ENCODE measurements around the gene LRCOL1. TPM values are rescaled to one million over a fixed set of nuclear protein-coding genes. Genes with fewer than 3 reads are reported as not detected.

LRCOL1 gene
- total and polyA plus RNA-seq, 2 of the 13 experiments (the other 11 are each of a cell fraction or from before 2014, with no cell fraction given), result not detected

DNA sequence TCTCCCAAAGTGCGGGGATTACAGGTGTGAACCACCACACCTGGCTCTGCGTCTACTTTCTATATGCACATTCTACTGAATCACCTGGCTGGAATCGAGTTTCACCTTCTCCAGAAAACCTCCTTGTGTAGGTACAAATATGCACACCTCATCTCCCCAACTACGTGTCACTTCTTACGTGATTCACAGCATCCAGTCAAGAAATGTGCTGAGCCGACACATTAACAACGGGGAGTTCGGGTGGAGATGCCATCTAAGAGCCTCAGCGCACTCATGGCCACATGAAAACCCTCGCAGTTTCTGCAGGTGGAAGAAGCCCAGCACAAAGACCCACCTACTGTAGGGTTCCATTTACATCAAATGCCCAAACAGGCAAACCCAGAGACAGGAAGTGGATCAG, 37.5 kb upstream of the LRCOL1 start:
- intact Hi-C loops (cut with micrococcal nuclease; ENCODE audit: unreplicated experiment) (no loop called here), in situ Hi-C loops (cut with HindIII; ENCODE audit: extremely low pct_ligation_motif_present, low pct_unique_long_range_greater_than_20kb) (no loop called here)
- no peak overlapping the region for H3K4me3 ChIP-seq (replicated peaks in 1 of 3; ENCODE audit: insufficient read depth in 1 of 3, low read depth in 2 of 3, low read length in 3 of 3)
- TF ChIP-seq FOXM1 (CRISPR knock-in tag; IDR thresholded peaks at IDR 0.05) (no peak), MAFK (conservative IDR thresholded peaks at IDR 0.05 in 1 of 2, IDR thresholded peaks at IDR 0.05 in 1 of 2; ENCODE audit: low read length in 2 of 2) (peak; percentile 73 to 80; a peak in 3 of 4 replicates), RFXANK (CRISPR knock-in tag; IDR thresholded peaks at IDR 0.05) (no peak), MAFF (IDR thresholded peaks at IDR 0.05; ENCODE audit: low read depth, low read length) (peak; percentile 76)
- CTCF ChIA-PET (ENCODE audit: low intra/inter-chr PET ratio, low total read pairs), result no interaction called here
- DNase-seq (ENCODE audit: low spot score) (no peak), FAIRE-seq (no peak), ATAC-seq (no peak)
- H3K27me3 ChIP-seq (ENCODE audit: control insufficient read depth in 1 of 2, insufficient read depth in 2 of 2, low read length in 2 of 2), result no peaks in the 10 kb centered on the region
- no peaks in the 10 kb centered on the region for H3K9me3 ChIP-seq (ENCODE audit: low read length)
- peaks cover 19 to 58% of the 10 kb centered on the region in 2 experiments; a peak in 4 of 5 replicates for H3K36me3 ChIP-seq (replicated peaks in 1 of 2; ENCODE audit: control insufficient read depth in 1 of 2, insufficient read depth in 2 of 2, low read length in 2 of 2)
- H2AFZ ChIP-seq (ENCODE audit: low read length), result no peak overlapping the region
- no peak overlapping the region for H3K4me2 ChIP-seq (ENCODE audit: low read depth, low read length)
- H3K79me2 ChIP-seq (ENCODE audit: insufficient read depth, low read length), result no peaks in the 10 kb centered on the region
- H3K27ac ChIP-seq (ENCODE audit: extremely low read length, insufficient read depth, low read length), result no peak overlapping the region
- H4K20me1 ChIP-seq (ENCODE audit: insufficient read depth, low read length), result no peaks in the 10 kb centered on the region
- WGBS (ENCODE audit: low lambda C conversion rate), result 96% methylated on average over 10 of the region's 10 CpGs
- H3K9ac ChIP-seq (ENCODE audit: insufficient read depth, low read depth, low read length), result no peak overlapping the region
- BruUV-seq (replicated peaks), result no TSS peak
- POLR2A ChIA-PET, result no interaction called here
- H3K4me1 ChIP-seq (ENCODE audit: insufficient read depth, low read length), result no peaks in the 10 kb centered on the region

DNA sequence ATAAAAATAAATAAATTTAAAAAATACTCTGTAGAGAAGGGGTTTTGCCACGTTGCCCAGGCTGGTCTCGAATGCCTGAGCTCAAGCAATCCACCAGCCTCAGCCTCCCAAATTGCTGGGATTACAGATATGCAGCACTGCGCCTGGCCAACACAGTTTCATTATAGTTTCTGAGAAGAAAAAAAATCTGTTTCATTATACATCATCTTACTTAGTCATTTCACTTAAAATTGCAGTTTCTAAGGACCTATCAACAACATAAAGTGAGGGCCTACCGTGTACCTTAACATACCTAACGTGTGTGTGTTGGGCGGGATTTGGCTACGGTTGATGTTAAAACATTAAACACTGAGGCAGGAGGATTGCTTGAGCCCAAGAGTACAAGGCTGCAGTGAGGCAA, 36.5 kb upstream of the LRCOL1 start:
- no peak overlapping the region for H3K9ac ChIP-seq (ENCODE audit: insufficient read depth, low read depth, low read length)
- H3K4me3 ChIP-seq (replicated peaks in 1 of 3; ENCODE audit: insufficient read depth in 1 of 3, low read depth in 2 of 3, low read length in 3 of 3), result no peak overlapping the region
- intact Hi-C loops (cut with micrococcal nuclease; ENCODE audit: unreplicated experiment), result no loop called here
- CTCF ChIA-PET (ENCODE audit: low intra/inter-chr PET ratio, low total read pairs), result no interaction called here
- DNase-seq (ENCODE audit: low spot score) (no peak), FAIRE-seq (no peak), ATAC-seq (no peak)
- no peaks in the 10 kb centered on the region for H3K27me3 ChIP-seq (ENCODE audit: control insufficient read depth in 1 of 2, insufficient read depth in 2 of 2, low read length in 2 of 2)
- H3K4me2 ChIP-seq (ENCODE audit: low read depth, low read length), result no peak overlapping the region
- TF ChIP-seq ZNF816 (CRISPR knock-in tag; IDR thresholded peaks at IDR 0.05; ENCODE audit: borderline replicate concordance) (no peak), EP300 (IDR thresholded peaks at IDR 0.05; ENCODE audit: low read depth in 2 of 2, low read length in 2 of 2) (no peak), EP300 (CRISPR knock-in tag; IDR thresholded peaks at IDR 0.05; ENCODE audit: borderline replicate concordance) (no peak)
- no peaks in the 10 kb centered on the region for H3K9me3 ChIP-seq (ENCODE audit: low read length)
- H4K20me1 ChIP-seq (ENCODE audit: insufficient read depth, low read length), result no peaks in the 10 kb centered on the region
- in situ Hi-C loops (cut with HindIII; ENCODE audit: extremely low pct_ligation_motif_present, low pct_unique_long_range_greater_than_20kb), result no loop called here
- POLR2A ChIA-PET, result no interaction called here
- WGBS (ENCODE audit: low lambda C conversion rate), result 98% methylated on average over 7 of the region's 7 CpGs
- no peaks in the 10 kb centered on the region for H3K79me2 ChIP-seq (ENCODE audit: insufficient read depth, low read length)
- H3K27ac ChIP-seq (ENCODE audit: extremely low read length, insufficient read depth, low read length), result no peak overlapping the region
- BruUV-seq (replicated peaks), result no TSS peak
- H2AFZ ChIP-seq (ENCODE audit: low read length), result no peak overlapping the region
- H3K36me3 ChIP-seq (replicated peaks in 1 of 2; ENCODE audit: control insufficient read depth in 1 of 2, insufficient read depth in 2 of 2, low read length in 2 of 2), result peaks cover 18 to 61% of the 10 kb centered on the region in 2 experiments; a peak in 4 of 5 replicates
- no peaks in the 10 kb centered on the region for H3K4me1 ChIP-seq (ENCODE audit: insufficient read depth, low read length)

Data from HepG2 (cell line).